MM.1S (cell line): Measurements from ENCODE around the gene KCNC1.

Experiments
- DNase-seq: peaks from one replicate; pipeline ENCODE4 v3.0.0-alpha.2; 2015
- H2AFZ ChIP-seq: fragments of 300-600 bp; sonication (generic); 2 replicates; pipeline ENCODE4 v1.6.0; 2016; ENCODE audit warnings: antibody characterized with exemption, low read length
- H3F3A ChIP-seq: fragments of 300-600 bp; sonication (generic); 2 replicates; pipeline ENCODE4 v1.6.1; 2016; ENCODE audit warnings: mild to moderate bottlenecking, antibody characterized with exemption, low read length, moderate library complexity, mixed read lengths; ENCODE audit not compliant: insufficient read depth
- H3K27ac ChIP-seq: fragments of 300-600 bp; sonication (generic); 2 replicates; pipeline ENCODE4 v1.5.1; 2016; ENCODE audit warnings: mild to moderate bottlenecking, low read length
- H3K27me3 ChIP-seq: fragments of 300-600 bp; sonication (generic); replicated peaks from 2 replicates; pipeline ENCODE4 v1.6.0; 2016; ENCODE audit warnings: low read length; ENCODE audit not compliant: insufficient read depth
- H3K36me3 ChIP-seq: fragments of 300-600 bp; sonication (generic); replicated peaks from 2 replicates; pipeline ENCODE4 v1.6.1; 2016; ENCODE audit warnings: mild to moderate bottlenecking, low read length, mixed read lengths; ENCODE audit not compliant: insufficient read depth
- H3K4me1 ChIP-seq: fragments of 300-600 bp; sonication (generic); 2 replicates; pipeline ENCODE4 v1.6.1; 2016; ENCODE audit warnings: low read length, mixed read lengths
- H3K4me2 ChIP-seq: fragments of 300-600 bp; sonication (generic); 2 replicates; pipeline ENCODE4 v1.6.0; 2016; ENCODE audit warnings: low read depth, low read length
- H3K4me3 ChIP-seq: fragments of 300-600 bp; sonication (generic); 2 replicates; pipeline ENCODE4 v1.5.1; 2016; ENCODE audit warnings: low read length, mixed read lengths
- H3K79me2 ChIP-seq: fragments of 300-600 bp; sonication (generic); 2 replicates; pipeline ENCODE4 v1.6.1; 2016; ENCODE audit warnings: mixed run types, low read length, mixed read lengths
- H3K9ac ChIP-seq: fragments of 300-600 bp; sonication (generic); 2 replicates; pipeline ENCODE4 v1.6.1; 2016; ENCODE audit warnings: low read length, mixed read lengths
- H3K9me2 ChIP-seq: fragments of 300-600 bp; sonication (generic); replicated peaks from 2 replicates; pipeline ENCODE4 v1.6.1; 2016; ENCODE audit warnings: mild to moderate bottlenecking, low read length, mixed read lengths; ENCODE audit not compliant: insufficient read depth
- H3K9me3 ChIP-seq: fragments of 300-600 bp; sonication (generic); replicated peaks from 2 replicates; pipeline ENCODE4 v1.6.1; 2016; ENCODE audit warnings: mild to moderate bottlenecking, low read length, mixed read lengths; ENCODE audit not compliant: insufficient read depth
- H4K20me1 ChIP-seq: fragments of 300-600 bp; sonication (generic); 2 replicates; pipeline ENCODE4 v1.6.1; 2016; ENCODE audit warnings: mild to moderate bottlenecking, low read length, moderate library complexity, mixed read lengths; ENCODE audit not compliant: insufficient read depth
- EZH2 ChIP-seq: fragments of 300-600 bp; sonication (generic); optimal IDR thresholded peaks from 2 replicates; pipeline ENCODE3; 2017; ENCODE audit warnings: low read depth, mild to moderate bottlenecking, antibody characterized with exemption, low read length, mixed read lengths
- EZH2phosphoT487 ChIP-seq: fragments of 300-600 bp; sonication (generic); IDR thresholded peaks from 2 replicates; pipeline ENCODE4 v1.6.1; 2018; ENCODE audit warnings: antibody characterized with exemption, low read length
- TF ChIP-seq, protein P1 (sequence below): fragments of 300-600 bp; sonication (generic); IDR thresholded peaks from 2 replicates; pipeline ENCODE4 v1.5.1; 2016; ENCODE audit warnings: antibody characterized with exemption, low read length, mixed read lengths

The KCNC1 gene

GRCh38 chr11:17816232-17816931 is 81.8 kb downstream of the KCNC1 start:
- H3K9me2 ChIP-seq = no peaks in the 10 kb centered on the region
- no peaks in the 10 kb centered on the region for H3K79me2 ChIP-seq
- no peak overlapping the region for H3K27ac ChIP-seq
- H3K4me2 ChIP-seq = no peak overlapping the region
- H2AFZ ChIP-seq = no peak overlapping the region
- no peaks in the 10 kb centered on the region for H3K9me3 ChIP-seq
- H3K4me1 ChIP-seq = no peaks in the 10 kb centered on the region
- H3K27me3 ChIP-seq = no peaks in the 10 kb centered on the region
- H3K9ac ChIP-seq = no peak overlapping the region
- H4K20me1 ChIP-seq = no peaks in the 10 kb centered on the region
- H3K4me3 ChIP-seq = no peak overlapping the region
- DNase-seq = no peak
- TF ChIP-seq EZH2phosphoT487 (no peak), EZH2 (no peak)
- TF ChIP-seq, protein P1, sequence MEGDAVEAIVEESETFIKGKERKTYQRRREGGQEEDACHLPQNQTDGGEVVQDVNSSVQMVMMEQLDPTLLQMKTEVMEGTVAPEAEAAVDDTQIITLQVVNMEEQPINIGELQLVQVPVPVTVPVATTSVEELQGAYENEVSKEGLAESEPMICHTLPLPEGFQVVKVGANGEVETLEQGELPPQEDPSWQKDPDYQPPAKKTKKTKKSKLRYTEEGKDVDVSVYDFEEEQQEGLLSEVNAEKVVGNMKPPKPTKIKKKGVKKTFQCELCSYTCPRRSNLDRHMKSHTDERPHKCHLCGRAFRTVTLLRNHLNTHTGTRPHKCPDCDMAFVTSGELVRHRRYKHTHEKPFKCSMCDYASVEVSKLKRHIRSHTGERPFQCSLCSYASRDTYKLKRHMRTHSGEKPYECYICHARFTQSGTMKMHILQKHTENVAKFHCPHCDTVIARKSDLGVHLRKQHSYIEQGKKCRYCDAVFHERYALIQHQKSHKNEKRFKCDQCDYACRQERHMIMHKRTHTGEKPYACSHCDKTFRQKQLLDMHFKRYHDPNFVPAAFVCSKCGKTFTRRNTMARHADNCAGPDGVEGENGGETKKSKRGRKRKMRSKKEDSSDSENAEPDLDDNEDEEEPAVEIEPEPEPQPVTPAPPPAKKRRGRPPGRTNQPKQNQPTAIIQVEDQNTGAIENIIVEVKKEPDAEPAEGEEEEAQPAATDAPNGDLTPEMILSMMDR = no peak
- no peaks in the 10 kb centered on the region for H3K36me3 ChIP-seq
- no peaks in the 10 kb centered on the region for H3F3A ChIP-seq

DNA sequence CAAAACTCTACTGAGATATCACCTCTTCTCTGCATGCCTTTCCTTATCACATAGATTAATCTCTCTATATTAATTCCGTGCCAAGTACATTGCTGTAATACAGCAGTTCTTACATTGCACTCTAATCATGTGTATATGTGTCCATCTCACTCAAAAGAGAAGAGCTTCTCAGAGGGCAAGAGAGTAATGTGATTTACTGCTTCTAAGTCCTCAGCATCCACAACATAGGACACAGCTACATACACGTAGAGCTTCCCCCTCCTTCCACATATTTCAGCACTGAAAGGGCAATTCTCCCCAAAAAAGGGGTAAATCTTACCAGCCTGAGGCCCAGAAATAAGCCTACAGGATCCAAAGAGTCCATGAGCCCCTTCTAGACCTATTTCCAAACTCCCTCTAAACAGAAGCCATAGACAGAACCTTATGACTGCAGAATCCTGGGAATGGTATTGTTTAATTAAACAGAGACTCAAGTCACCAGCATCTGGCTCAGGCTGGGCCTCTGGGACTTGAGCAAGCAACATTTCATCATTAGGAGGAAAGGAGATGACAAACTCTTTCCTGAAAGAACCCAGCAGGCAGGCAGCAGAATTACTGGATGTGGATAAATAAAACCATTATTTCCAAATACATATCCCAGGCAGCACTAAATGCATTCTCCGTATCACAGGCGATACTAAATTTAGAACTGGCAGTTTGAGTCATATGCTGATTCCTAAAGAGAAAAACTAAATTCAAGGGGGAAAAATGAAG is 87.2 kb downstream of the KCNC1 start:
- TF ChIP-seq, protein P1 = no peak
- TF ChIP-seq EZH2 (no peak), EZH2phosphoT487 (no peak)
- H3K4me1 ChIP-seq = no peaks in the 10 kb centered on the region
- H3F3A ChIP-seq = no peaks in the 10 kb centered on the region
- no peaks in the 10 kb centered on the region for H3K9me3 ChIP-seq
- no peaks in the 10 kb centered on the region for H4K20me1 ChIP-seq
- no peak overlapping the region for H3K4me2 ChIP-seq
- no peak for DNase-seq
- H2AFZ ChIP-seq = no peak overlapping the region
- H3K9me2 ChIP-seq = no peaks in the 10 kb centered on the region
- no peak overlapping the region for H3K9ac ChIP-seq
- no peak overlapping the region for H3K27ac ChIP-seq
- H3K27me3 ChIP-seq = no peaks in the 10 kb centered on the region
- no peaks in the 10 kb centered on the region for H3K79me2 ChIP-seq
- H3K4me3 ChIP-seq = no peak overlapping the region
- H3K36me3 ChIP-seq = no peaks in the 10 kb centered on the region

- Histone ChIP-seq H3K4me3 (no peak overlapping the region), H3K27me3 (no peaks in the 10 kb centered on the region), H3K9me3 (no peaks in the 10 kb centered on the region), H3K9me2 (no peaks in the 10 kb centered on the region), H3K9ac (no peak overlapping the region), H3K4me1 (no peaks in the 10 kb centered on the region), H3K4me2 (no peak overlapping the region), H4K20me1 (no peaks in the 10 kb centered on the region), H3F3A (no peaks in the 10 kb centered on the region), H3K36me3 (no peaks in the 10 kb centered on the region), H2AFZ (no peak overlapping the region), H3K27ac (no peak overlapping the region), H3K79me2 (no peaks in the 10 kb centered on the region)
- TF ChIP-seq EZH2 (no peak), EZH2phosphoT487 (no peak)
- TF ChIP-seq, protein P1 = no peak
- no peak for DNase-seq
Observed at GRCh38 chr11:17822401-17822781, 87.8 kb downstream of the KCNC1 start.
